Measurements from ENCODE around the gene AIF1L. TPM values are rescaled to one million over a fixed set of nuclear protein-coding genes. Genes with fewer than 3 reads are reported as not detected.
"Not testable (repeated sequence)": the region's sequence is repeated elsewhere in the genome, so short reads cannot be mapped to it uniquely, and the experiment has no call there.

AIF1L gene
- total RNA-seq, 1 donor from 2014 or later, result 13.2 TPM

DNA sequence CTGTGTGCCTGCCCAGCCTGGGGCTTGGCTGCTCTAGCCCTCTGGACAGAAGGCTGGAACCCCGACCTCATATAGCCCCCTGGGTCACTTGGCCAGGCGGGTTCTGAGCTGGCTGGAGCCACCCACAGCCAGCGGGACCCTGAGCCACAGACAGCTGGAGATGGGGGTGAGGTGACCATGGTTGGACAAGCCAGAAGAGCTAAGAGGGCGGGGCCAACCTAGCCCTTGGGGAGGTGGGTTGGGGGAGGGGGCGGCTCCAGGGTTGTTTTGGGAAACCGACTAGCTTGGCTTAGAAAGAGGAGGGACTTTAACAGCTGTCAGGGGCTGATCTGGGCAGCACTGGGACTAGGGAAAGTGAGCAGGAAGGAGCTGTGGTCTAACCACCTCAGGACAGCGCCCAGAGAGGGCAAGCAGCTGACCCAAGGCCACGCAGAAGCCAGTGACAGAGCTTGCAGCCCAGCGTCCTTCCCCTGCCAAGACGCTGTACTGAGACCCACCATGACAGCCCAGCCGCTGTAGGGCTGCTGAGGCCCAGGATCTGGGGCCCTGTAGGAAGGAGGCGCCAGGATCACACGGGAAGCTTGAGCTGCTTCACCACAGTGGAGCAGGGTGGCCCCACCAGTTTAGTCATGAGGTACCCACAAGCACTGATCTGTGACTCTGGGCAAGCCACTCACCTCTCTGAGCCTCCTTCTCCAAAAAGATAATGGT lies 2.2 kb downstream of the AIF1L start:
- DNase-seq (ENCODE audit: low spot score), result no peak

DNA sequence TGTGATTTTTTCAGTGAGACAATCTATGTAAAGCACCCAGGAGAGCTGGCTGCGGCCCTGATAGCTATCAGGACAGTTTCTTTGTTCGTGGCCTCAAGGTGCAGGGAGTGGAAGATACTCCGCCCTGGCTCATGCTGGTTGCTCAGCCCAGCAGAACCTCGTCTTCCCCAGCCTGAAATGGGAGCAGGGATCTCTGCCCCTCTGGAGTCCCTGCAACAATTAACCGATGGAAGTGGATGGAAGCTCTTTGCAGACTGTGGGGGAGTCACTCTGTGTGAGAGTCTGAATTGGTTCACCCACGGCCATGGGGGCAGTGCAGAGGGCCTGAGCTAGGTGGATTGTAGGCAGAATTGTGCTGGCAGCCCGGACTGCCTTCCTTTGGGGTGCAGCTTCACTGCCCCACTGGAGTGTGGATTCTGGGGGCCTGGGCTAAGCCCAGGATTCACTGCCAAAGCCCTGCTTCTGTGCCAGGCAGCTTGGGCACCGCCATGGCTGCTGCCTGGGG lies 2.8 kb downstream of the AIF1L start:
- DNase-seq (ENCODE audit: low spot score), result no peak

DNA sequence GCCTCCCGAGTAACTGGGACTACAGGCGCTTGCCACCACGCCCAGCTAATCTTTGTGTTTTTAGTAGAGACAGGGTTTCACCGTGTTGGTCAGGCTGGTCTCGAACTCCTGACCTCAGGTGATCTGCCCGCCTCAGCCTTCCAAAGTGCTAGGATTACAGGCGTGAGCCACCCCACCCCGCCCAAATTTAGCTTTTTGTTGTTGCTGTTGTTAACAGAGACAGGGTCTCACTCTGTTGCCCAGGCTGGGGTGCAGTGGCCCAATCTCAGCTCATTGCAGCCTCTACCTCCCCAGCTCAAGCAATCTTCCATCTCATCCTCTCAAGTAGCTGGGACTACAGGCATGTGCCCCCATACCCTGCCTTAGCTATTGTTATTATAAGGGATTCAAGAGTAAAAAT lies 3.5 kb downstream of the AIF1L start:
- DNase-seq (ENCODE audit: low spot score), result not testable (repeated sequence)

DNA sequence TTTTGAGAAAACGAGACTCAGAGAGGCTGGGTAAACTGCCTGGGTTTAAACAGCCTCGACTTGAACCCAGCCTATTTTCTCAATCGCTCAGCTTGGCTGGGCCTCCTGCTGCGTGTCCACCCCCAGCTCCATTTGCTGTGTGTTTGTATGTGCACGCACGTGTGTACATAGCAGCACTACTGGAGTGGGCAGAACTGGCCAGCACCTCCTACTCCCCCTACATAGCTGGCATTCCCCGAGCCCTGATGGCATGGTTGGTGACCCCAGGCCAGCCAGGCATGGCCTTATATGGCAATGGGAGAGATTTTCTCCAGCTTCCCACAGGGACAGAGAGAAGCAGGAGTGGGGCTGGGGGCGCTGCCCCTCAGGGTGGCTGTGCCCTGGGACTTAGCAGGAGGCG lies 4.1 kb downstream of the AIF1L start:
- no peak for DNase-seq (ENCODE audit: low spot score)

DNA sequence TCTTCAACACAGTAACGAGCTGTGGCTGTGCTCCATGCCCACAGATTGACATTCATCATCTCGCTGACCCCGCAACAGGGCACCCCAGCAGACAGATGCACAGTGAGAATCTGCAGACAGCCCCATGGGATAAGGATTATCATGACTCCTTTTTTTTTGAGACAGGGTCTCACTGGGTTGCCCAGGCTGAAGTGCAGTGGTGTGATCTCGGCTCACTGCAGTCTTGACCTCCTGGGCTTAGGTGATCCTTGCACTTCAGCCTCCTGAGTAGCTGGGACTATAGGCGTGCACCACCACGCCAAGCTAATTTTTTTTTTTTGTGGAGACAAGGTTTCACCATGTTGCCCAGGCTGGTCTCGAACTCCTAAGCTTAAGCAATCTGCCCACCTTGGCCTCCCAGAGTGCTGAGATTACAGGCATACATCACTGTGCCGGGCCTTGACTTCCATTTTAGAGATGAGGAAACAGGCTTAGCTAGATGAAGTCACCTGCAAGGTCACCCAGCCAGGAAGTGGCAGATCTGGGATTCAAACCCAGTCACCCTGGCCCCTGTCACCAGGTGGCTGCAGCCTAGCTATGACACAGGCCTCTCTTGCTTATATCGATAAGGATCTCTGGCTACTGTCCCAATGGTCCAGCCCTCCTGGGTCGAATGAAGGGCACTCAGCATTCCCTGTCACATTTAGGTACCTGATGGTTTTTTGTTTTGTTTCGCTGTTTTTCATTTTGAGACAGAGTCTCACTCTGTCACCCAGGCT lies 5.1 kb downstream of the AIF1L start:
- DNase-seq (ENCODE audit: low spot score), result no peak

DNA sequence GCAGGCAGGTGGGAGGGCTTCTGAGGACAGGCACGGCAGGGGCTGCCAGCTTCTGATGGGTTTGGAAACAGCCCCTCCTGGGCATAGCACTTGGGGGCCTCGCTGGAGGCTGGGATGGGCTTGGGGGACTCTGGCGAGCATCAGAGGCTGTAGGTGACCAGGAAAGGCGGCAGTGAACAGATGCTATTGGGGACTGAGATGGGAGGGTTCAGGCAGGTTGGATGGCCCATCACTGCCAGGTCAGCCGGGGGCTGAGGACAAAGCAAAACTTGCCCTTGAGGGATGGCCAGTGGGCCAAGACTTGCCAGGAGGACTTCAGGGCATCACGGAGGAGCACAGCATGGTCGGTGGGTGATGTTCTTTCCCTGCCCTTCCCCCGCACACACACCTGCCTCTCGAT lies 6.7 kb downstream of the AIF1L start:
- DNase-seq (ENCODE audit: low spot score), result no peak

DNA sequence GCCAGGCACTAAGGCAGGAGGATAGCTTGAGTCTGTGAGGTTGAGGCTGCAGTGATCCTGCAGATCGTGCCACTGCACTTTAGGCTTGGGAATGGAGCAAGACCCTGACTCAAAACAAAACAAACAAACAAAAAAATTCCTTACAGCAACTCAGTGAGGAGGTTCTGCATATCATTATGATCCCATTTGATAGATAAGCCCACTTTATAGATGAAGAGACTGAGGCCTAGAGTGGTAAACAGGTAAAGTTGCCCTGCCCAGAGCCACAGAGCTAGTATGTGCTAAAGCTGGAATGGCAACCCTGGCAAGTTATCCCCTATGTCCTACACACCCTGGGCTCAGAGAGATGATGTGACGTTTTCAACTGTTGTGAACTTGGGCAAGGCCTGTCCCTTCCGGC lies 7.2 kb downstream of the AIF1L start:
- no peak for DNase-seq (ENCODE audit: low spot score)

DNA sequence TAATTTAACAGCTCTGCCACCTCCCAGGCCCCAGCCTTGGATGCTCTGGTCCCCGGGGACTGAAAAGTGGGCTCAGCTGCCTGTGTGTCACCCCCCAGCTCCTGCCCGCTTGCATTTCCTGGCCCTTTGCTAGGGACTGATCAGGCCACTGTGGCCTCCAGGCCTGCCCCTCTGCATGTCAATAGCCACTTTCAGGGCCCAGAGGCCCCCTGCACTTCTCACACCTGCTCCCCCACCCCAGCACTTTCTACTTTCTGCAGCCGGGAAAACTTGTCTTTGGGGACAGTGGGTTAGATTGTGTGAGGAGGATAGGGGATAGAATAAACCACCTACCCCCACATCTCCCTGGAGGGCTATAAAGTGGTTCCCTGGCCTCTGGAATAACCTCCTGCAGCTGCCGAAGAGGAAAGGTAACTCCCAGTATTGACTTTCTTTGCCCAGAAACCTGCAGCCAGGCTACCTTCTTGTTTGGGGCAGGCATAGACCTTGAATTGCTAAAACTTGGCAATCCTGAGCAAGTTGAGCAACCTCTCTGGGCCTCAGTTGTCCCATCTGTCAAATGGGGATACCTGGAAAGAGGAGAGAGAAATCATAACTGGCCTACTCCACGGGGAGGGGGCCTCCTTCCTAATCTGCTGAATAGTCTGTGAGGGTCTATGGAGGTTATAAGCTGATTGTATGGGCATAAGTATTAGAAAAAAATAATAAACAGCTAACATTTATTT lies 7.8 kb downstream of the AIF1L start:
- DNase-seq (ENCODE audit: low spot score), result no peak

DNA sequence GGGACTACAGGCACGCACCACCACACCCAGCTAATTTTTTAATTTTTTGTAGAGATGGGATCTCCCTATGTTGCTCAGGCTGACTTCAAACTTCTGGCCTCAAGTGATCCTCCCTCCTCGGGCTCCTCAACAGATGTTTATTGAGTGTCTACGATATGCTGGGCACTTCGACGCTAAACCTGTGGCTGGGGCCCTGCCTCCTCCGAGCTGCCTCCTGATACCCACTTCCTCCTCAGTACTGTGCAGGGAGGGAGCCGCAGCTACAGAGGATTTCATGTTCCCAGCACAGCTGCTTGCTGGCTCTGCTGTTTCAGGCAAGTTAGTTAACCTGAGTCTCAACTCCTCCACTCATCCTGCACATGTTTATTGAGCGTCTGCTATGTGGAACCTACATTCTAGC lies 9.6 kb downstream of the AIF1L start:
- DNase-seq (ENCODE audit: low spot score), result no peak

DNA sequence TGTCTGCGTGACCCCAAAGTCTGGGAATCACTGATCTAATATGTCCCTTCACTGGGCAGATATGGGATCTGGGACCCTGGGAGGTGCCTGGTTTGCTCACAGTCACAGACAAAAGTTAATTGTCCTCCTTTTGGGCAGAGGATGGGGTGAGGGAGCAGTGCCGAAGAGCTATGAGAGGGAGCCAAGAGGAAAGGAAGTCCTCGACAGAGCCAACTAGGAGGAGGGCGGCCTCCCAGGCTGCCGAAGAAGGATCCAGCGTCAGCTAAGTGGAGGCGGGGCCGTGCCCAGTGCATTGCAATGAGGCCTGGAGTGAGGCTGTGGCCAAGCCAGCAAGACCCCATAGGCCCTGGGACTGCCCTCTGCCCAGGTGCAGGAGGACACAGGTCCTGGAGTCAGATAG lies 11.4 kb downstream of the AIF1L start:
- no peak for DNase-seq (ENCODE audit: low spot score)

DNA sequence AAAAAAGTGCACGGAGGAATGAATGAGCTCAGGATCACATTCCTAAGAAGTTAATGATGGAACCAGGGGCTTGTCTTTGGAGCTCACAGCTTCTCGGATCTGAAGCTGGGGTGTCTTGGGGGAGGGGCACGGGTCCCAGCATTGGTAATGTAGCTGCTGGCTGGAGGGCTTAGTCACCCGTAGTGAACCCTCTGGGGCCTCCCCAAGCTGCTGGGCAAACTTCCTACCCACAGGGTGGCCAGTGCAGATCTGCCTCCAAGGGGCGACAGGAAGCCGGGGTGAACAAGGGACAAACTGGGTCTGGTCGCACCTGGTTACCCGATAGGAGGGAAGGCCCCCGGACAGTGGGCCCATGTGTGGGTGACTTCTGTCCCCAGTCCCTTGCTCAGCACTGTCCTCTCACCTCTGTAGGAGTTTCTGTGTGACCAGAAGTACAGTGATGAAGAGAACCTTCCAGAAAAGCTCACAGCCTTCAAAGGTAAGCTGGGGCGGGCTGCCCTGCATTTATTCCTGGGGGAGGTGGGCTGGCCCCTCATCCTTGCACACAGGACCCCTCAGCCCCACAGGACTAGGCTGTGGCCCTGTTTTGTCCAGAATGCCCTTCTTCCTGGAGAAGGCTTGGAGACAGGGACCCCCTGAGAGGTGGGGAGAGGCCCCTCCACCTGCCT lies 15.0 kb downstream of the AIF1L start:
- DNase-seq (ENCODE audit: low spot score), result no peak

DNA sequence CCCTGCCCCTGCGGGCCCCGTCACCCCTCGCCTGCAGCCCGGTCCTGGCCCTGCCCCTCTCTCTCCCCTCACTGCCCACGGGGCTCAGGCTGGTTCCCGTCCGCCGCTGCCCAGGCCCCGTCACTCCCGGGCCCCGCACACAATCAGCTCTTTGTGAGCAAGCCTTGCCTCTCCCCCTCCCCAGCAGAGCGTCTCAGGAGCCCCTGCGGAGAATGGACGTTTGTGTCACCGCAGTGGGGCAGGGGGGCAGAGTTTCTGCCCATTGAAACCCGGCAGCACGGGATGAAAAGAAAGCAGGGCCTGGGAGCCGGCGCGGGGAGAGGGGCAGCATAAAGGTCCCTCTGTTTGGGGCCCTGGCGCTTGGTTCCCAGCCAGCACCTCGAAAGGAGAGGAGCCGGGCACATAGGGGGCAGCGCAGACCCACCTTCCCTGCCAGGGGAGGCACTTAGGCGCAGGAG lies 15.6 kb downstream of the AIF1L start:
- no peak for DNase-seq (ENCODE audit: low spot score)

DNA sequence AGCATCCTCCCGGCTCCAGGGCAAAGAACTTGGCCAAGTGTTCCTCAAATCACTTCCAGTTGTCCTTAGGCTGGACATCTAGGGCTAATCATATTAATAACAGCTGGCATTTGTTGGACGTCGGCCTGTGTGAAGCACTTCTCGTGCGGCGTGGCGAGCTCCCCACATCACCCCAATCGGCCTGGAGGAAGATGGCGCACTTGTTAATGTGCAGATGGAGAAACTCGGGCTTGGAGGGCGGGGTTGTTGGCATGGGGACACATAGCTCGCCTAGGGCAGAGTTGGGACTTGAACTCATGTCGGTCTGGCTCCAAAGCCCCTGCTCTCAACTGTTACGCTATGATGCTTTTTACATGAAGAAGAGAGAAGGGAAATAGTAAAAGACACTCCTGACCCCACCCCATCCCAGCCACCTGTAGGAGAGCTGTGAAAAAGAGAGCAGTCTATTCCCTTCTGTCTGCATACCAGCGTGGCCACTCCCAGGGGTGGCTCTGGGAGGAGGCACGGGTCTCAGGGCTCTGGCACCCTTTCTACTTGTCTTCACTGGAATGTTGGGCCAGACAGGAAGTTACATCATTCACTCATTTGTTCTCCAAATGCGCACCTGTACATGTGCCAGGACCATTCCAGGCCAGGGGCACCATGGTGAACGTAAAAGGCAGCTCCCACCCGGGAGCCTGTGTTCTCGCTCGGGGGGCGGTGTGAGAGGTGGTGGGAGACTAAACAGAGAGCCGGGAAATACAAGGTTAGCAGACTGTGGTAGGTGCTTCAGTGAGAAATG lies 16.2 kb downstream of the AIF1L start:
- DNase-seq (ENCODE audit: low spot score), result no peak

DNA sequence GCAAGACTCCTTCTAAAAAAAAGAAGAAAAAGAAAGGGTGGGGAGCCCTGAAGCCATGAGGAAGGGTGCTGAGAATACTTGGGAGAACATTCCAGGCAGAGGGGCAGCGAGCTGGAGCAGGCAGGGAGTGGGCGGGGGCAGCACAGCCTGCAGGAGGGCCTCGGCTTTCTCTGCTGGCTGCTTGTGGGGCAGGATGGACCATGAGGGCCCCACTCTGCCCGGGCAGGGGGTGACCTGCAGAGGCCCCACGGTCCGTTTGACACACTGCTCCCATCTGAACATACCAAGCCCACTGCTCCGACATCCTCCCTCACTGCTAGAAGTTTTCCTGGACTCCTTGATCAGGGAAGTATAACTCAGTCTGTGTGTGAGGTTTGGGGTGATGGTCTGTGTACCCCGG lies 17.3 kb downstream of the AIF1L start:
- no peak for DNase-seq (ENCODE audit: low spot score)

DNA sequence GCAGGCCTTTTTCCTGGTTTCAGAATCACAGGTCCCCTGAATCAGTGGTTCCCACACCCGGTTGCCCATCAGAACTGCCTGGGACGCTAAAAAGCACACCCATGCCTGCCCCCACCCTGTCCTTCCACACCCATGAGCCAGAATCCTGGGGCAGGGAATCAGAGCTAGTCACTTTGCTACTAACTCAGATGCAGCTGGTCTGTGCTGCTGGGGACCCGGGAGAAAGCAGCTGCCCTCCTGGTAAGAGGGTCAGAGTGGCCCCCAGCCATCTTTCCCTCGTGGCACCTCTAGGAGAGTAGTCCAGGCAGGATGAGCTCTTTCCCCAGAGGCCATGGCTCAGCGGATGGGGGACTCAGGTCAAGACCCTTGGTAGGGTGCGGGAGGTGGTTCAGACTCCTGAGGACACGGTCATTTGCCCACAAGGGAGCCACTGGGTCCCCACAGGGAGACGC lies 17.8 kb downstream of the AIF1L start:
- DNase-seq (ENCODE audit: low spot score), result no peak

DNA sequence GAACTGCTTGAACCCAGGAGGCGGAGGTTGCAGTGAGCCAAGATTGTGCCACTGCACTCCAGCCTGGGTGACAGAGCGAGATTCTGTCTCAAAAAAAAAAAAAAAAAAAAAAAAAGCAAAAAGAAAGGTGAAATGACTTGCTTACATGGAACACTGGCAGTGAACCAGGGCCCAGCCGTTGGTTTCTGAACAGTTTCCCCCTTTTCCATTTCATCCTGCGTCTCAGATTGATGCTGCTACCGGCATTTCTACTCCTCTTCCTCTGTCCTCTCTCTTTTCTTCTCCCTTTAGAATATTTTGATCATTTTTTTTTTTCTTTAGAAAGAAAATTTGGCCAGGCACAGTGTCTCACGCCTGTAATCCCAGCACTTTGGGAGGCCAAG lies 19.0 kb downstream of the AIF1L start:
- DNase-seq (ENCODE audit: low spot score), result not testable (repeated sequence)

DNA sequence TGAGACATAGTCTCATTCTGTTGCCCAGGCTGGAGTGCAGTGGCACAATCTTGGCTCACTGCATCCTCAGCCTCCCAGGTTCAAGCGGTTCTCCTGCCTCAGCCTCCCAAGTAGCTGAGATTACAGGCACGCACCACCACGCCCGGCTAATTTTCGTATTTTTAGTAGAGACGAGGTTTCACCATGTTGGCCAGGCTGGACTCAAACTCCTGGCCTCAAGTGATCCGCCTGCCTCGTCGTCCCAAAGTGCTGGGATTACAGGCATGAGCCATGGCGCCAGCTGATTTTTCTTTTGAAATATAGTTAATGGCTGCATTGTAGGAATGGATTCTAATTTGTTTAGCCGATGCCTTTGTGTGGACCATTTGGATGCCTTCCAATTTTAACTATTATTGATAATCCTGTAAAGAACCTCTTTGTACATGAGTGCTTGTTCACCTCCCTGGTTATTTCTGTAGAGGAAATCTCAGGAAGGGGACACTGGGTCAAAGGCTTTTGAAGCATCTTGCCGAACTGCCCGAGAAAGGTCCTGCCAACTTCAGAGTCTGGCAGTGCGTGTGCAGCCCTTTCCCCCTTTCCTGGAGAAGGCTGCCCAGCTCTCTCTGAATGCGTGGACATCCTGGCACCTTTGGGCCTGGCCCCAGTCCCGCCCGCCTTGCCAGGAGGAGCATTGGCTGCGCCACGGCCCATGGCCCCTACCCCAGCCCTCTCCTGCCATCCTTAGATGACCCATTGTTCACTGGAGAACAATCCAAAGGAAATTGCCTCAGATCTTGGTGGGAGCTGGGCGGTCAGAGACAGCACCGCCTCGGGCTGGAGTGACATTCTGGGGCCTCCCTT lies 20.2 kb downstream of the AIF1L start:
- no peak for DNase-seq (ENCODE audit: low spot score)

DNA sequence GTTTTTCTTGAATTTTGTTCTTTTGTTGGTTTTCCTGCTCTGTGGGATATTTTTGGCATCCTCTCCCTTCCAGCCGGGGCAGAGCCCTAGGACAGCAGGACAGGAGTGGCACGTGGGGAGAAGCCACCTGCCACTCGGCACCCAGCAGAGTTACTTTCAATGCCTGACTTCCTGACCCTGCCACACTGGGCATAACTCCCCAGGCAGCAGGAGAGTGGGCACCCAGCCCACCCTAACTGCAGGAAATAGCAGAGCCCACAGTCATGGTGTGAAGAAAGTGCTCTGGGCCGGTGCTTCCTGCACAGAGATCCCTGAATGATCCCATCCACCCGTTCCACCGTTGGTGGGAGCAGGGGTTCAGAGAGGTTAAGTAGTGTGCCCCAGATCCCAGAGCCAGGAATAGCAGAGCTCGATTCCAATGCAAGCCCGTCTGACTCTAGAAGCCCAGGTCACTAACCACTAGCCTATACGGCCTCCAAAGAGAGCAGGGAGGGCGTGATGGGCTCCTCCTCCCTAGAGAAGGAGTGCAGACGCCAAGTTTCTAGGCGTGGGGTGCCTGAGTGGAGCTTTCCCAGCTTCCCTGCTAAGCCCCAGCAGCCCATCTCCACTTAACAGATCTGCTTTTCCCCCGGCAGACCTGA lies 20.9 kb downstream of the AIF1L start:
- no peak for DNase-seq (ENCODE audit: low spot score)

DNA sequence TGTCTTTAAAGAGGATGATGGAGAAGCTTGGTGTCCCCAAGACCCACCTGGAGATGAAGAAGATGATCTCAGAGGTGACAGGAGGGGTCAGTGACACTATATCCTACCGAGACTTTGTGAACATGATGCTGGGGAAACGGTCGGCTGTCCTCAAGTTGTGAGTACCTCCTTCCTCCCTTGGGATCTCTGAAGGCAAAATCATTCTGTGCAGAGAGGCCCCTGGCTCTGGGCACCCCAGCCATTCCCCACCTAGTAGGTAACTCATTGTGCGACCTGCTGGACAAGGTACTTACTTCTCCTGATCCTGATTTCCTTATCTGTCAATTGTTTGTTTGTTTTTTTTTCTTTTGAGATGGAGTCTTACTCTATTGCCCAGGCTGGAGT lies 21.4 kb downstream of the AIF1L start:
- DNase-seq (ENCODE audit: low spot score), result no peak

DNA sequence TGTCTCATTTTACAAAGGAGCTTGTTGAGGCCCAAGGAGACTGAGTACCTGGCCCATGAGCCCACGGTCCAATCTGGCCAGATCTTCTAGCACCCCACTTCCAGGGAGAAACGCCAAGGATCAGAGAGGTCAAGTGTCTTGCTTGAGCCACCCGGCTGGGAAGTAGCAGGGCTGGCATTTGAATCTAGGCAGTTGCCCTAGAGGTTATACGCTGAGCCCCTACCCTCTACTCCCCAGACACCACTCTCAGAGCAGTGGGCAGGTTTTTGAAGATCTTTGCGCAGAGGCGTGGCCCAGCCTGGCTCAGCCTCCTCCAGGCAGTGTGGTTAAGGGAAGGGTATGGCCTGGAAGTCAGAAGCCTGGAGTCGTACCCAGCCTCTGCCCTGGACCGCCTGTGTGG lies 23.3 kb downstream of the AIF1L start:
- DNase-seq (ENCODE audit: low spot score), result no peak

Measured in ureter (tissue), 1 donor.